H9 (cell line): ENCODE data around the gene ZFP92. TPM values are rescaled to one million over a fixed set of nuclear protein-coding genes. Genes with fewer than 3 reads are reported as not detected.

ENCODE experiments used
- DNase-seq: peaks from one replicate; pipeline ENCODE4 v3.0.0-alpha.2; 2017
- H2AFZ ChIP-seq: one replicate; pipeline ENCODE4 v1.6.1; 2013; ENCODE audit warnings: mild to moderate bottlenecking, low read length, control low read depth, moderate library complexity
- H2AK5ac ChIP-seq: 2 replicates; pipeline ENCODE4 v1.6.1; 2013; ENCODE audit warnings: low read length, control low read depth, mixed read lengths; ENCODE audit not compliant: insufficient read length
- H2BK120ac ChIP-seq: one replicate; pipeline ENCODE4 v1.6.1; 2013; ENCODE audit warnings: low read depth, mild to moderate bottlenecking, low read length, control low read depth, inconsistent platforms; ENCODE audit not compliant: poor library complexity, severe bottlenecking
- H2BK12ac ChIP-seq: 2 replicates; pipeline ENCODE4 v1.6.1; 2013; ENCODE audit warnings: low read length, control low read depth, mixed read lengths, low read depth; ENCODE audit not compliant: insufficient read length
- H2BK15ac ChIP-seq: 2 replicates; pipeline ENCODE4 v1.6.1; 2013; ENCODE audit warnings: low read depth, low read length, control low read depth
- H2BK20ac ChIP-seq: one replicate; pipeline ENCODE4 v1.6.1; 2013; ENCODE audit warnings: low read depth, mild to moderate bottlenecking, low read length, control low read depth, inconsistent platforms; ENCODE audit not compliant: poor library complexity, severe bottlenecking
- H2BK5ac ChIP-seq: 2 replicates; pipeline ENCODE4 v1.6.1; 2013; ENCODE audit warnings: low read length, control low read depth, mixed read lengths; ENCODE audit not compliant: insufficient read length
- H3K14ac ChIP-seq: 2 replicates; pipeline ENCODE4 v1.6.1; 2013; ENCODE audit warnings: low read length, control low read depth; ENCODE audit not compliant: insufficient read depth
- H3K18ac ChIP-seq: 2 replicates; pipeline ENCODE4 v1.6.1; 2013; ENCODE audit warnings: low read depth, mild to moderate bottlenecking, mixed read lengths, low read length, control low read depth; ENCODE audit not compliant: insufficient read length
- H3K23ac ChIP-seq: 2 replicates; pipeline ENCODE4 v1.6.1; 2013; ENCODE audit warnings: low read length, control low read depth, mixed read lengths, low read depth; ENCODE audit not compliant: insufficient read length
- H3K23me2 ChIP-seq: 2 replicates; pipeline ENCODE4 v1.6.1; 2013; ENCODE audit warnings: low read depth, mild to moderate bottlenecking, mixed read lengths, low read length, control low read depth; ENCODE audit not compliant: insufficient read length, poor library complexity, severe bottlenecking
- H3K27ac ChIP-seq: 2 replicates; pipeline ENCODE4 v1.5.1; 2013; ENCODE audit warnings: low read length, control low read depth, mixed read lengths, low read depth; ENCODE audit not compliant: insufficient read length
- H3K27me3 ChIP-seq: 2 replicates; pipeline ENCODE4 v1.6.1; 2013; ENCODE audit warnings: low read length, control low read depth, inconsistent platforms; ENCODE audit not compliant: insufficient read depth
- H3K4ac ChIP-seq: 2 replicates; pipeline ENCODE4 v1.6.1; 2013; ENCODE audit warnings: low read depth, mild to moderate bottlenecking, control low read depth, inconsistent platforms, low read length, moderate library complexity
- H3K4me1 ChIP-seq: 2 replicates; pipeline ENCODE4 v1.6.1; 2013; ENCODE audit warnings: low read length, control low read depth, inconsistent platforms; ENCODE audit not compliant: insufficient read depth
- H3K4me2 ChIP-seq: 2 replicates; pipeline ENCODE4 v1.6.1; 2013; ENCODE audit warnings: low read length, control low read depth, mixed read lengths; ENCODE audit not compliant: insufficient read length, insufficient read depth
- H3K56ac ChIP-seq: 2 replicates; pipeline ENCODE4 v1.6.1; 2013; ENCODE audit warnings: low read depth, mild to moderate bottlenecking, mixed read lengths, low read length, control low read depth; ENCODE audit not compliant: insufficient read length
- H3K79me1 ChIP-seq: 2 replicates; pipeline ENCODE4 v1.6.1; 2013; ENCODE audit warnings: low read depth, mild to moderate bottlenecking, moderate library complexity, low read length, control low read depth, inconsistent platforms; ENCODE audit not compliant: insufficient read depth, poor library complexity, severe bottlenecking
- H3K79me2 ChIP-seq: 2 replicates; pipeline ENCODE4 v1.6.1; 2013; ENCODE audit warnings: low read length, control low read depth, inconsistent platforms; ENCODE audit not compliant: insufficient read depth
- H3K9ac ChIP-seq: 2 replicates; pipeline ENCODE4 v1.6.1; 2013; ENCODE audit warnings: low read length, control low read depth, mixed read lengths; ENCODE audit not compliant: insufficient read length; ENCODE audit errors: extremely low read depth
- H3K9me3 ChIP-seq: one replicate; pipeline ENCODE4 v1.6.1; 2013; ENCODE audit warnings: low read depth, low read length, inconsistent platforms; ENCODE audit not compliant: control insufficient read depth
- H3T11ph ChIP-seq: one replicate; pipeline ENCODE4 v1.6.1; 2013; ENCODE audit warnings: mild to moderate bottlenecking, low read length, control low read depth, inconsistent platforms
- H4K20me1 ChIP-seq: one replicate; pipeline ENCODE4 v1.6.1; 2013; ENCODE audit not compliant: control insufficient read depth, insufficient read length, insufficient read depth
- H4K5ac ChIP-seq: 2 replicates; pipeline ENCODE4 v1.6.1; 2013; ENCODE audit warnings: low read depth, mild to moderate bottlenecking, mixed read lengths, low read length, control low read depth; ENCODE audit not compliant: insufficient read length
- H4K8ac ChIP-seq: replicated peaks from 2 replicates; pipeline ENCODE4 v1.6.1; 2013; ENCODE audit warnings: low read length, control low read depth, mixed read lengths, low read depth; ENCODE audit not compliant: insufficient read length
- H4K91ac ChIP-seq: 2 replicates; pipeline ENCODE4 v1.6.1; 2013; ENCODE audit warnings: low read depth, mild to moderate bottlenecking, moderate library complexity, mixed read lengths, low read length, control low read depth; ENCODE audit not compliant: insufficient read length
- H3K27ac Mint-ChIP-seq, 3 experiments: 2 replicates in 2 of 3; 3 replicates in 1 of 3; pipeline ENCODE4 v1.8.0; 2020 to 2021; ENCODE audit warnings: mixed read lengths in 3 of 3, mild to moderate bottlenecking in 1 of 3, moderate library complexity in 1 of 3
- H3K27me3 Mint-ChIP-seq: 2 replicates; pipeline ENCODE4 v1.8.0; 2021; ENCODE audit warnings: low read depth, mild to moderate bottlenecking, moderate library complexity, mixed read lengths
- H3K36me3 Mint-ChIP-seq, 3 experiments: 2 replicates in 2 of 3; 3 replicates in 1 of 3; pipeline ENCODE4 v1.8.0; 2020 to 2021; ENCODE audit warnings: low read depth in 3 of 3, mixed read lengths in 3 of 3; ENCODE audit not compliant: insufficient read depth in 1 of 3
- H3K4me1 Mint-ChIP-seq, 2 experiments: 2 replicates each; pipeline ENCODE4 v1.8.0; 2020; ENCODE audit warnings: mixed read lengths in 2 of 2
- H3K4me3 Mint-ChIP-seq, 2 experiments: 2 replicates in 1 of 2; 3 replicates in 1 of 2; pipeline ENCODE4 v1.8.0; 2020 to 2021; ENCODE audit warnings: mild to moderate bottlenecking in 2 of 2, mixed read lengths in 2 of 2, moderate library complexity in 1 of 2
- H3K9me3 Mint-ChIP-seq, 2 experiments: 2 replicates in 1 of 2; 3 replicates in 1 of 2; pipeline ENCODE4 v1.8.0; 2020; ENCODE audit warnings: mild to moderate bottlenecking in 2 of 2, mixed read lengths in 2 of 2, moderate library complexity in 1 of 2
- WGBS: extraction: QIAGEN DNeasy Blood & Tissue Kit; methylation state at CpG from one replicate; pipeline ENCODE4 v1.1.7; 2013; ENCODE audit warnings: missing lambda C conversion rate, low lambda C conversion rate, mixed read lengths; ENCODE audit not compliant: insufficient read length; ENCODE audit errors: extremely low coverage; 5-methylcytosine and 5-hydroxymethylcytosine counted together
- total RNA-seq: library from RNA; stranded (reverse); gene quantifications from 2 replicates; pipeline ENCODE4 v1.2.1, GENCODE V29; 2021
- TF ChIP-seq, protein P1 (sequence below): fragments of 200-600 bp; sonication (generic); conservative IDR thresholded peaks from 3 replicates; pipeline ENCODE4 v1.8.0; 2021; ENCODE audit warnings: antibody characterized with exemption, mild to moderate bottlenecking

The ZFP92 gene
- total RNA-seq, 1 experiment from 2014 or later: 0.68 TPM

DNA sequence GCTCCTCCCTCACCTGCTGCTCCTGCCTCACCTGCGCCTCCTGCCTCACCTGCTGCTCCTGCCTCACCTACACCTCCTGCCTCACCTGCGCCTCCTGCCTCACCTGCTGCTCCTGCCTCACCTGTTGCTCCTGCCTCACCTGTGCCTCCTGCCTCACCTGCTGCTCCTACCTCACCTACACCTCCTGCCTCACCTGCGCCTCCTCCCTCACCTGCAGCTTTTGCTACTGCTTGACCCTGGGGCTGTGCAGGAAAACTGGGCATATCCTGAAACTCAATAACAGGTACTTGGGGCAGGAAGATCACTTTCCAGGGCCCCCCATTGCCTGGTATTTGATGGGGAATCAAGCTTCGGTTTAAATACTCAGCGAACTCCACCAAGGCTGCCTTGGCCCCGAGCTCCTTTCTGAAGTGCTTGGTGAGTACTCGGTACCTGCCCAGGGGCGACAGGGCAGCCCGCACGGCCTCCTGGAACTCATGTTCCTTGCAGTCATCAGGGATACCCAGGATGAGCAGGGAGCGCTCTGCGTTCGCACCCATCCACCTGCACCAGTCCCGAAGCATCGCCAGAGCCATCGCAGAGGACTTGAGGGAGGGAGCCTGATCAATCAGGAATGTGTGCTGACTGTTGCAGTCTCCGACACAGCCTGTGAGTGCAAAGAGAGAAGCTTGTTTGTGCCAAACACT lies 12.9 kb upstream of the ZFP92 start:
- Histone ChIP-seq H3K56ac (no peak overlapping the region), H3T11ph (no peak overlapping the region), H2BK15ac (no peak overlapping the region), H4K8ac (no peak overlapping the region), H3K4ac (no peak overlapping the region), H3K79me1 (no peaks in the 10 kb centered on the region), H3K18ac (no peak overlapping the region), H3K9ac (no peak overlapping the region), H3K27me3 (no peaks in the 10 kb centered on the region), H3K23me2 (no peaks in the 10 kb centered on the region), H2BK12ac (no peak overlapping the region), H4K91ac (no peak overlapping the region), H3K23ac (no peak overlapping the region), H3K9me3 (peaks cover 9% of the 10 kb centered on the region), H2BK20ac (no peak overlapping the region), H2AFZ (no peak overlapping the region), H4K20me1 (no peaks in the 10 kb centered on the region), H4K5ac (no peak overlapping the region), H2BK5ac (no peak overlapping the region), H2BK120ac (no peak overlapping the region), H3K4me1 (no peaks in the 10 kb centered on the region), H3K79me2 (no peaks in the 10 kb centered on the region), H2AK5ac (no peak overlapping the region), H3K27ac (no peak overlapping the region), H3K14ac (no peak overlapping the region), H3K4me2 (no peak overlapping the region)
- TF ChIP-seq, protein P1, sequence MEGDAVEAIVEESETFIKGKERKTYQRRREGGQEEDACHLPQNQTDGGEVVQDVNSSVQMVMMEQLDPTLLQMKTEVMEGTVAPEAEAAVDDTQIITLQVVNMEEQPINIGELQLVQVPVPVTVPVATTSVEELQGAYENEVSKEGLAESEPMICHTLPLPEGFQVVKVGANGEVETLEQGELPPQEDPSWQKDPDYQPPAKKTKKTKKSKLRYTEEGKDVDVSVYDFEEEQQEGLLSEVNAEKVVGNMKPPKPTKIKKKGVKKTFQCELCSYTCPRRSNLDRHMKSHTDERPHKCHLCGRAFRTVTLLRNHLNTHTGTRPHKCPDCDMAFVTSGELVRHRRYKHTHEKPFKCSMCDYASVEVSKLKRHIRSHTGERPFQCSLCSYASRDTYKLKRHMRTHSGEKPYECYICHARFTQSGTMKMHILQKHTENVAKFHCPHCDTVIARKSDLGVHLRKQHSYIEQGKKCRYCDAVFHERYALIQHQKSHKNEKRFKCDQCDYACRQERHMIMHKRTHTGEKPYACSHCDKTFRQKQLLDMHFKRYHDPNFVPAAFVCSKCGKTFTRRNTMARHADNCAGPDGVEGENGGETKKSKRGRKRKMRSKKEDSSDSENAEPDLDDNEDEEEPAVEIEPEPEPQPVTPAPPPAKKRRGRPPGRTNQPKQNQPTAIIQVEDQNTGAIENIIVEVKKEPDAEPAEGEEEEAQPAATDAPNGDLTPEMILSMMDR: no peak
- no peak for DNase-seq
- no peak overlapping the region for H3K27ac Mint-ChIP-seq
- H3K27me3 Mint-ChIP-seq: peaks cover 27% of the 10 kb centered on the region
- H3K36me3 Mint-ChIP-seq: peaks cover 7 to 10% (median 10%) of the 10 kb centered on the region in 3 experiments
- H3K4me3 Mint-ChIP-seq: no peak overlapping the region
- peaks cover 0 to 6% of the 10 kb centered on the region in 2 experiments; a peak in 1 of 4 replicates for H3K4me1 Mint-ChIP-seq
- H3K9me3 Mint-ChIP-seq: peaks cover 71 to 80% of the 10 kb centered on the region in 2 experiments
- no CpG with 5 or more reads among the region's 17 CpGs for WGBS
